ENCODE data around the gene ISCU. TPM values are rescaled to one million over a fixed set of nuclear protein-coding genes. Genes with fewer than 3 reads are reported as not detected.
A peak's percentile ranks its signal among the peaks of the same experiment; 100 is the strongest.

The ISCU gene
- polyA plus RNA-seq, 1 of the 3 experiments (the other 2 are of a cell fraction): 165 TPM

- peaks cover 53 to 68% of the 10 kb centered on the region in 2 experiments for H3K36me3 ChIP-seq (replicated peaks in 1 of 2; ENCODE audit: control insufficient read depth in 1 of 2, insufficient read depth in 2 of 2, low read length in 1 of 2)
- TF ChIP-seq, protein P1, sequence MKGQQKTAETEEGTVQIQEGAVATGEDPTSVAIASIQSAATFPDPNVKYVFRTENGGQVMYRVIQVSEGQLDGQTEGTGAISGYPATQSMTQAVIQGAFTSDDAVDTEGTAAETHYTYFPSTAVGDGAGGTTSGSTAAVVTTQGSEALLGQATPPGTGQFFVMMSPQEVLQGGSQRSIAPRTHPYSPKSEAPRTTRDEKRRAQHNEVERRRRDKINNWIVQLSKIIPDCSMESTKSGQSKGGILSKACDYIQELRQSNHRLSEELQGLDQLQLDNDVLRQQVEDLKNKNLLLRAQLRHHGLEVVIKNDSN (IDR thresholded peaks at IDR 0.05; ENCODE audit: borderline replicate concordance, low read depth): no peak
- no peak for TF ChIP-seq GATA2 (CRISPR knock-in tag; IDR thresholded peaks at IDR 0.05)
- no peak overlapping the region for H3K4me2 ChIP-seq
- POLR2A ChIA-PET: no interaction called here
- CTCF ChIA-PET: no interaction called here
- peaks cover 91% of the 10 kb centered on the region for H3K79me2 ChIP-seq (ENCODE audit: insufficient read depth)
- no peak overlapping the region for H3K27ac ChIP-seq (ENCODE audit: low read depth in 2 of 2, low read length in 1 of 2)
- no peak overlapping the region for H2AFZ ChIP-seq (ENCODE audit: low read depth)
- no peaks in the 10 kb centered on the region for H3K9me3 ChIP-seq
- no peak overlapping the region for H3K4me3 ChIP-seq (ENCODE audit: low read depth in 2 of 2, low read length in 1 of 2)
- H3F3A ChIP-seq (replicated peaks; ENCODE audit: insufficient read depth): peaks cover 3% of the 10 kb centered on the region
- 89% methylated on average over 9 of the region's 9 CpGs for WGBS (ENCODE audit: low lambda C conversion rate)
- no peaks in the 10 kb centered on the region for H3K9me2 ChIP-seq
- no peaks in the 10 kb centered on the region for H3K27me3 ChIP-seq (ENCODE audit: insufficient read depth)
- peaks cover 58% of the 10 kb centered on the region for H4K20me1 ChIP-seq (ENCODE audit: insufficient read depth)
- no peak for DNase-seq
- H3K9ac ChIP-seq: no peak overlapping the region
- no peaks in the 10 kb centered on the region; a peak in 2 of 4 replicates for H3K4me1 ChIP-seq (ENCODE audit: control insufficient read depth in 1 of 2, insufficient read depth in 2 of 2, low read depth in 1 of 2, low read length in 1 of 2)
Observed at GRCh38 chr12:108547686-108548085, 14.7 kb upstream of the ISCU start.

- ChIA-PET CTCF (interaction anchor here (1.0 to 2.6 kb wide), 4 partner anchors 12 to 374 kb away, joined by 3 to 9 read pairs (median 6); partner anchors contain the start of gene SART3), POLR2A (no interaction called here)
- H3F3A ChIP-seq (replicated peaks; ENCODE audit: insufficient read depth): no peaks in the 10 kb centered on the region
- WGBS (ENCODE audit: low lambda C conversion rate): 71% methylated on average over 7 of the region's 7 CpGs
- TF ChIP-seq CHD2 (IDR thresholded peaks at IDR 0.05; ENCODE audit: low read length, partially characterized antibody) (no peak), GABPA (IDR thresholded peaks at IDR 0.05; ENCODE audit: low read depth) (no peak), NFIC (IDR thresholded peaks at IDR 0.05; ENCODE audit: borderline replicate concordance) (no peak), MEF2A (IDR thresholded peaks at IDR 0.05; ENCODE audit: borderline replicate concordance, low read depth) (no peak), RAD21 (IDR thresholded peaks at IDR 0.05; ENCODE audit: low read length) (no peak)
- TF ChIP-seq, protein P1 (IDR thresholded peaks at IDR 0.05; ENCODE audit: borderline replicate concordance, low read depth): no peak
- H3K36me3 ChIP-seq (replicated peaks in 1 of 2; ENCODE audit: control insufficient read depth in 1 of 2, insufficient read depth in 2 of 2, low read length in 1 of 2): peaks cover 39 to 56% of the 10 kb centered on the region in 2 experiments
- H3K4me3 ChIP-seq (ENCODE audit: low read depth in 2 of 2, low read length in 1 of 2): no peak overlapping the region
- H3K9ac ChIP-seq: no peak overlapping the region
- no peaks in the 10 kb centered on the region for H3K27me3 ChIP-seq (ENCODE audit: insufficient read depth)
- no peak overlapping the region for H3K4me2 ChIP-seq
- no peak overlapping the region for H3K27ac ChIP-seq (ENCODE audit: low read depth in 2 of 2, low read length in 1 of 2)
- DNase-seq: no peak
- H3K9me3 ChIP-seq: no peaks in the 10 kb centered on the region
- H2AFZ ChIP-seq (ENCODE audit: low read depth): no peak overlapping the region
- peaks cover 63% of the 10 kb centered on the region for H4K20me1 ChIP-seq (ENCODE audit: insufficient read depth)
- H3K4me1 ChIP-seq (ENCODE audit: control insufficient read depth in 1 of 2, insufficient read depth in 2 of 2, low read depth in 1 of 2, low read length in 1 of 2): no peaks in the 10 kb centered on the region; a peak in 3 of 4 replicates
- H3K79me2 ChIP-seq (ENCODE audit: insufficient read depth): peaks cover 93% of the 10 kb centered on the region
- H3K9me2 ChIP-seq: no peaks in the 10 kb centered on the region
Observed at GRCh38 chr12:108548954-108549521, 13.4 kb upstream of the ISCU start.

- Histone ChIP-seq H3K4me2 (no peak overlapping the region), H3K4me1 (ENCODE audit: control insufficient read depth in 1 of 2, insufficient read depth in 2 of 2, low read depth in 1 of 2, low read length in 1 of 2) (no peaks in the 10 kb centered on the region; a peak in 3 of 4 replicates), H3K36me3 (replicated peaks in 1 of 2; ENCODE audit: control insufficient read depth in 1 of 2, insufficient read depth in 2 of 2, low read length in 1 of 2) (peaks cover 27 to 32% of the 10 kb centered on the region in 2 experiments), H3K4me3 (ENCODE audit: low read depth in 2 of 2, low read length in 1 of 2) (no peak overlapping the region), H2AFZ (ENCODE audit: low read depth) (no peak overlapping the region), H3K9me3 (no peaks in the 10 kb centered on the region), H3F3A (replicated peaks; ENCODE audit: insufficient read depth) (no peaks in the 10 kb centered on the region), H3K9me2 (no peaks in the 10 kb centered on the region), H3K27ac (ENCODE audit: low read depth in 2 of 2, low read length in 1 of 2) (no peak overlapping the region; a peak in 1 of 4 replicates), H3K9ac (no peak overlapping the region), H4K20me1 (ENCODE audit: insufficient read depth) (peaks cover 86% of the 10 kb centered on the region), H3K27me3 (ENCODE audit: insufficient read depth) (no peaks in the 10 kb centered on the region), H3K79me2 (ENCODE audit: insufficient read depth) (peaks cover 100% of the 10 kb centered on the region)
- DNase-seq: no peak
- ChIA-PET POLR2A (no interaction called here), CTCF (interaction anchor here (0.7 kb wide), 1 partner anchor 13 kb away, joined by 4 read pairs; no protein-coding TSS in a partner anchor)
- 80% methylated on average over 5 of the region's 5 CpGs for WGBS (ENCODE audit: low lambda C conversion rate)
- 0 out of 4 replicates have a peak, but pooled peaks of 1 of the 2 experiments have one; percentile 11 for TF ChIP-seq EP300 (IDR thresholded peaks at IDR 0.05; ENCODE audit: borderline replicate concordance in 1 of 2, low read depth in 1 of 2, low read length in 1 of 2)
- TF ChIP-seq, protein P2, sequence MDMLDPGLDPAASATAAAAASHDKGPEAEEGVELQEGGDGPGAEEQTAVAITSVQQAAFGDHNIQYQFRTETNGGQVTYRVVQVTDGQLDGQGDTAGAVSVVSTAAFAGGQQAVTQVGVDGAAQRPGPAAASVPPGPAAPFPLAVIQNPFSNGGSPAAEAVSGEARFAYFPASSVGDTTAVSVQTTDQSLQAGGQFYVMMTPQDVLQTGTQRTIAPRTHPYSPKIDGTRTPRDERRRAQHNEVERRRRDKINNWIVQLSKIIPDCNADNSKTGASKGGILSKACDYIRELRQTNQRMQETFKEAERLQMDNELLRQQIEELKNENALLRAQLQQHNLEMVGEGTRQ (IDR thresholded peaks at IDR 0.05; ENCODE audit: borderline replicate concordance, low read depth, low read length): no peak
- TF ChIP-seq, protein P1 (IDR thresholded peaks at IDR 0.05; ENCODE audit: borderline replicate concordance, low read depth): no peak
Observed at GRCh38 chr12:108551535-108551934, 10.9 kb upstream of the ISCU start.

All from SK-N-SH (cell line).